IPS-18c (cell line): ENCODE results near the gene UGT1A7.

Source experiments
- H3K4me3 ChIP-seq: 2 replicates; pipeline ENCODE4 v1.7.0; 2013; ENCODE audit warnings: low read depth, mild to moderate bottlenecking, low read length, moderate library complexity; ENCODE audit not compliant: insufficient read depth
- H3K9me3 ChIP-seq: one replicate; pipeline ENCODE4 v1.6.1; 2013; ENCODE audit warnings: mild to moderate bottlenecking, low read length, moderate library complexity; ENCODE audit not compliant: control insufficient read depth, insufficient read depth

UGT1A7 gene

GRCh38 chr2:233799087-233799665, 117.5 kb downstream of the UGT1A7 start:
- H3K4me3 ChIP-seq = no peak overlapping the region
- no peaks in the 10 kb centered on the region for H3K9me3 ChIP-seq

- Histone ChIP-seq H3K9me3 (no peaks in the 10 kb centered on the region), H3K4me3 (no peak overlapping the region)
Measured at GRCh38 chr2:233799716-233800115, 118.0 kb downstream of the UGT1A7 start.

GRCh38 chr2:233800208-233800607, 118.5 kb downstream of the UGT1A7 start:
- no peaks in the 10 kb centered on the region for H3K9me3 ChIP-seq
- H3K4me3 ChIP-seq = no peak overlapping the region

DNA sequence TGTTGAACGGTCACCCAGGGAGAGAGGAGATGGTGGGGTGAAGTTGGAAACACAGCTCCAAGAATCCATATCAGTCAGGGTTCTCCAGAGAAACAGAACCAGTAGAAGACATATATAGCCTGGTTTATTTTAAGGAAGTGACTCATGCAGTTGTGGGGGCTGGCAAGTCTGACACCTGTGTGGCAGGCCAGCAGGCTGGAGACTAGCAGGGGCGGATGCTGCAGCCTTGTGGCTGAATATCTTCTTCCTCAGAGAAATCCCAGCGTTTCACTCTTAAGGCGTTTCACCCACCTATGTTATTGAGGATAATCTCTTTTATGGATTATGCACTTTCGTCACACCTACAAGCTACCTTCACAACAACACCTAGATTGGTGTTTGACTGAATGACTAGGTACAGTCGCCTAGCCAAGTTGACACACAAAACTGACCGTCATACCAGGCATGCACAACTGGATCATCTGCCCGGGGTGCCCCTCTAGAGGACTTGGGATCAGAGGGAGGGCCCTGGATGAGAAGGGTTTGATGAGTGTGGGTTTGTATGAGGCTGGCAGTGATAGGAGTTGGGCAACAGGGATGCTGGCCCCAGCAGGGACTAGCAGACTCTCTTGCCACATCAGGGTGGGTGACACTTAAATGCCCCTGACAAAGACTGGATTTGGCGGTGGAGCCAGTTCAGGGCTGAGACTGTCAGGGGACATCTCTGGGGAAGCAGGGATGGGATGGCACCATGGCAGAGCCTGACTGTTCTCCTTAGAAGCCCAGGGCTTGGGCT, 119.8 kb downstream of the UGT1A7 start:
- H3K4me3 ChIP-seq = no peak overlapping the region
- no peaks in the 10 kb centered on the region for H3K9me3 ChIP-seq

DNA sequence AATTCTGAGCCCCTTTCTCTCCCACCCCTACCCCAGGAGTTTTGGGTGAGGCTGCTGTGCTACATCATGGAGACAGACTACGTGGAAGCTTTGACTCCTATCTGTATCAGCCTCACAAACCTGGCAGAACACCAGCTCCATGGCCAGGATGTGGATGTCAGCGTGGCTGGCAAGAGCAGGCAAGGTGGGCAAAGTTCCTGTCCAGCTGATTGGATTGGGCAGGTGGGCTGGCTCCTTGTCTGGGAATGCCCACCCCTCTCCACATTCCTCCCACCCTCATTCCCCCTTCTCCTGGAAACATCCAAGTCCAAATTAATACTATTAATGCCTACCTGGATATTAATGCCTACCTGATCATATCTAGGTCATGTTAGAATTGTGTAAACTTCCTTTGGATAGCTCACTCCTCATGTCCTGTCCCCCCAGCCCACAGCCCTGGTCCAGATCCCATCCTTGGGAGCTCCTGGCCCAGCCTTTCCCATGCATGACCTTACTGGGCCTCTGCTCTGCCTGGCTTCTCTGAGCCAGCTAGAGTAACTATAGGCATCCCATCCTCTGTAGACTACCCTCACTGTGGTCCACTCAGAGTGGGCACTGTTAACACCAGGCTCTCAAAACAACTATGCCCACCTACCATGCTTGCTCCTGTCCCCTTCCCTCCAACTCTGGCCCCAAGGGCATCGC, 120.6 kb downstream of the UGT1A7 start:
- no peaks in the 10 kb centered on the region for H3K9me3 ChIP-seq
- no peak overlapping the region for H3K4me3 ChIP-seq

DNA sequence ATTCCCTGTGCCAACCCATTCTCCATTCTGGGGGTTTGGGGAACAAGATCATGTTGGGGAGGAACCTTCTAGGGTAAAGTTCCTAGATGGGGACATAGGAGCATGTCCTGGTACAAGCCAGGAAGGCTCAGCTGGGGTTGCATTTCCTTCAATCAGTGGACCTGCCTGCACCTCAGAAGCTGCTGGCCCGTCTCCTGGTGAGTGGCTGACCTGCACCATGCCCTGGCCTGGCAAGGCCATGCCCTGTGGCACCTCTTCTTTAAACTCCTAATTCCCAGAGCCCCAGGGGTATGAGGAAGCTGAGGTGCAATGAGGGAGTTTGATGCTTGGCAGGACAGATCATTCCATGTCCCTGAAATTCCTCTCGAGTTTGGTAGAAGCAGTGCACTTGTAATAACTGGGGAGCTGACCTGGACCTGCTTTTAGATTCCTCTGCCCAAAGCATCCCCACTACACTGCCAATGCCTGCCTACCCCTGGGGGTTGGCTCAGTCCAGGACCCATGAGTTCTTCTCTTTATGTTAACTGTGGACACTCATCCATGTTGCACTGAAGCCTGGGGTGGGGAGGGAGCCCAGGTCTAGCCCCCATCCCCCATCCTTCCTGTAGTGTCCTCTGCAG, 121.7 kb downstream of the UGT1A7 start:
- Histone ChIP-seq H3K4me3 (no peak overlapping the region), H3K9me3 (peaks cover 2% of the 10 kb centered on the region)

DNA sequence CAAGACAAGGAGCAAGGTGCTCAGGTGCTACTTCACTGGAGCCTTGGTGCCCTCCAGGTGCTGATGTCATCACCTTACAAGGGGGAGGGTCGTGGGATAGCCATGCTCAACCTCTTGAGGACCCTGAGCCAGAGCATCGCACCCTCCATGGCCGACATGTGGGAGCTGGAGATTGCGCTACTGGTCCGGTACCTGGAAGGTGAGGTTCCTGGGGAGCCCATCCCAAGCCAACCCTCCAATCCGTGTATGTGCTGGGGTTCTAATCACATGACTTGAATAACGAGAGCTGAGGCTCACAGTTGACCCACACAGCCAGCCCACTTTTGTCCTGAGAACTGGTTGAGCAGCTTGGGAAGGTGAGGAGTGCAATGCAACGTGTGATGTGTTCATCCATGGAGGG, 122.3 kb downstream of the UGT1A7 start:
- Histone ChIP-seq H3K9me3 (peaks cover 2% of the 10 kb centered on the region), H3K4me3 (no peak overlapping the region; the same call in 1 of the 2 replicates)

- peaks cover 2% of the 10 kb centered on the region for H3K9me3 ChIP-seq
- H3K4me3 ChIP-seq = no peak overlapping the region
Measured at GRCh38 chr2:233807215-233807865, 125.6 kb downstream of the UGT1A7 start.

GRCh38 chr2:233807966-233808935, 126.5 kb downstream of the UGT1A7 start:
- Histone ChIP-seq H3K9me3 (peaks cover 2% of the 10 kb centered on the region), H3K4me3 (no peak overlapping the region)

DNA sequence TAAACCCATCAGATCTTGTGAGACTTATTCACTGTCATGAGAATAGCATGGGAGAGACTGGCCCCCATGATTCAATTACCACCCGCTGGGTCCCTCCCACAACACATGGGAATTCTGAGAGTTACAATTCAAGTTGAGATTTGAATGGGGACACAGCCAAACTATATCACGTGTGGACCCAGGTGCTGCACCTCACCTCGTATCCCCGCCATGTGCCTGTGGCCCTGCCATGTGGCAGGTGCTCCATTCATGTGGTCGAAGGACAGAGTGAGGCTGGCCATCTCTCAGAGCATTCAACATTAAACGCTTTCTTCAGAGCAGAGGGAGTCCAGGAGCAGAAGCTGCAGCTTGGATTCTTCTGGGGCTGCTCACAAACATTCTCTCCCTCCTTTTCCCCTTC, 128.7 kb downstream of the UGT1A7 start:
- H3K9me3 ChIP-seq = peaks cover 2% of the 10 kb centered on the region
- H3K4me3 ChIP-seq = no peak overlapping the region

DNA sequence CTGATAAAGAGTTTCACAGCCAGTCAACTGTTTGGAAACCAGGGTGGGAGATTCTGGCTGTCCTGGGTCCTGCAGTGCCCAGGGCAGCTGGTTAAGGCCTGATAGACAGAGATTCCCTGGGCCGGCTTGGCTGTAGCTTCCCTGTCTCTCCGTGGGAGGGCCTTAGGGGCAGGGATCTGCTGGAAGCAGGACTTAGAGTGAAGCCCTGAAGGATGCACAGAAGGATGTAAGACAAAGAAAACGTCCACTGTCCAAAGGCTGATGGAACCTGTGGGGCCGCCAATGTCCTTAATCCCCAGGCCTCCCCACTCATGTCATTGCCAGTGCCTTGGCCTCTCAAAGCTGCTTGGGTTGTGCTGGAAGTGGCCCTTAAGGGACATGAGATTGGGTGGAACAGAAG, 129.4 kb downstream of the UGT1A7 start:
- peaks cover 2% of the 10 kb centered on the region for H3K9me3 ChIP-seq

GRCh38 chr2:233811732-233812131, 130.0 kb downstream of the UGT1A7 start:
- Histone ChIP-seq H3K4me3 (no peak overlapping the region), H3K9me3 (peaks cover 2% of the 10 kb centered on the region)

More for the DNA sequence above, 129.4 kb downstream of the UGT1A7 start:
- H3K4me3 ChIP-seq = no peak overlapping the region

DNA sequence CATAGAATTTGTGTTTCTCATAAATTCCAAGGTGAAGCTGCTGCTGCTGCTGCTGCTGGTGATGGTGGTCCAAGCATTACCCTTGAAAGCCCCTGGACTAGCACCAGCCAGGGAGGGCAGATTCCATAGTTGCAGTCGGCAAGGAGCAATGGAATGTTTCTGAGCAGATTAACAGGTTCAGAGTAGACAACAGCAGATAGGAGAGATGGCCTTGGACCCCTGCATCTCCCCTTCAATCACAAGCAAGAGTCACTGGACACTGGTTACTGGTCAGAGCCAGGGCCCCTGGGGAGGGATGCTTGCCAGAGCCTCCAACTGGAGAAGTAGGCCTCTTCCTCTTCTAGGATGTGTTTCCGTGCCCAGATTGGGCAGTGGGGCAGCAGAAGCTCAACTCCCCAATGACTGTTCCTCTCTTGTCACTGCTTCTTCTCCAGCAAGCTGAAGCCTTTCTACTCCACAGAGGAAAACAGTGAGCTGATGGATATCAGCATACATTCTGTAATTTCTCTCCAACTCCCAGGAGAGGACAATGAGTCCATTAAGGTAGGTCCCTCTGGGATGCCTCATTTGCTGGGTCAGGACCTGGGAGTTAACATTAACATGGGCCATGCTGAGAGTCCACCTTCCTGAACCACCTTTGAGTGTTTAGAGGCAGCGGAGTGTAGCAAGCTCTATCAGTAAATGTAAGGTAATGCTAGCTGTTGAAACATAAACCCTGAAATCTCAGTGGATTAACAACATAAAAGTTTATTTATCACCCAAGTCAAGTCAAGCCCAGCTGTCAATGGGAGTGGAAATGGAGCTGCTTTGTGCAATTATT, 131.7 kb downstream of the UGT1A7 start:
- Histone ChIP-seq H3K4me3 (no peak overlapping the region), H3K9me3 (no peaks in the 10 kb centered on the region)

DNA sequence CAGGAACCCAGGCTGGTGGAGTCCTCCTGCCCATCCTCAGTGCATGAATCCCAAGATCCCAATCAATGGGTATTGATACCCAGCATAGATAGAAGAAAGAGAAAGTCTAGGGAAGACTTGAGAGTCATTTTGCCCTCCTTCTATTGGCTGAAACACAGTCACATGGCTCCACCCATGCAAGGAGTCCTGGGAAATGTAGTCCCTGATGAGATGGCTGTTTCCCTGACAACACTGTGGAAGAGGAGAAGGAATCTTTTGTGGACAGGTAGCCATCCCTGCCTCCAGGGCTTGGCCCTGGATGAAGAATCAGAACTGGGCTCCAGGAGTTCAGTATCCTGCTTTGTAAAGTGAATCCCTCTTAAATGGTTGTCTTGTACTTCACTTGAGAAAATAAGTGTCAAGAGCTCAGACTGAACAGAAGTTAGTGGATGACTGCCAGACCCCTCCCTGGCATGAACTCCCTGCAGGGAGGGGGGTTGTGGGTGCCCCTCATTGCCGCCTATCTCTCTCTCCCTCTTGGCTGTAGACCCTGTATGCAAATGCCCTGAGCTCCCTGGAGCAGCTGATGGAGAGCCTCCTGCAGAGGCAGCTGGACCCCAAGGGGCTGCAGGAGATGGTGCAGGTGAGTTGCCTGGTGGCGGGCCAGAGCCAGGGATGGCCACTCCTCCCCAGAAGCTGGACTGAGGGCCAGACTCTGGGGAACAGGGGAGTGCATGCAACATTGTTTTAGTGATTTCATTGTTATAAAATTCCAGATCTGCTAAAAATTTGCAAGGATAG, 132.5 kb downstream of the UGT1A7 start:
- no peak overlapping the region for H3K4me3 ChIP-seq
- H3K9me3 ChIP-seq = no peaks in the 10 kb centered on the region

- no peak overlapping the region for H3K4me3 ChIP-seq
- no peaks in the 10 kb centered on the region for H3K9me3 ChIP-seq
Measured at GRCh38 chr2:233815861-233816260, 134.2 kb downstream of the UGT1A7 start.
